ENCODE results near the gene CACNA1H.

GRCh38 chr16:1198194-1198593, 45.3 kb downstream of the CACNA1H start:
- no peak for TF ChIP-seq POLR2AphosphoS5 (IDR thresholded peaks at IDR 0.05; ENCODE audit: control insufficient read depth, insufficient read depth, low read depth, low read length)
- TF ChIP-seq KLF13 (tag; IDR thresholded peaks at IDR 0.05; ENCODE audit: borderline replicate concordance, low read depth): no peak
- TF ChIP-seq CTCF (IDR thresholded peaks at IDR 0.05 in 2 of 3, conservative IDR thresholded peaks at IDR 0.05 in 1 of 3; ENCODE audit: insufficient read depth in 2 of 3, low read depth in 1 of 3, low read length in 3 of 3): no peak
- TF ChIP-seq ZNF140 (CRISPR knock-in tag; IDR thresholded peaks at IDR 0.05): no peak
- no peak for TF ChIP-seq MED1 (CRISPR knock-in tag; IDR thresholded peaks at IDR 0.05; ENCODE audit: borderline replicate concordance)

All from K562 (cell line).